KMS-11 (cell line): ENCODE data around the gene CYP2F1.

Experiments used
- H2AFZ ChIP-seq: fragments of 200-600 bp; sonication (generic); 2 replicates; pipeline ENCODE4 v1.6.1; 2016; ENCODE audit warnings: antibody characterized with exemption, mixed run types, low read depth
- H3K27ac ChIP-seq: fragments of 200-600 bp; sonication (generic); 2 replicates; pipeline ENCODE4 v1.6.1; 2016; ENCODE audit warnings: mild to moderate bottlenecking, mixed run types
- H3K27me3 ChIP-seq: fragments of 200-600 bp; sonication (generic); 2 replicates; pipeline ENCODE4 v1.6.1; 2017; ENCODE audit warnings: mild to moderate bottlenecking, low read depth, mixed run types, moderate library complexity; ENCODE audit not compliant: insufficient read depth
- H3K36me3 ChIP-seq: fragments of 200-600 bp; sonication (generic); 2 replicates; pipeline ENCODE4 v1.6.1; 2017; ENCODE audit warnings: mild to moderate bottlenecking, mixed run types; ENCODE audit not compliant: insufficient read depth
- H3K4me1 ChIP-seq: fragments of 200-600 bp; sonication (generic); 2 replicates; pipeline ENCODE4 v1.6.1; 2016; ENCODE audit warnings: mild to moderate bottlenecking, low read depth, mixed run types; ENCODE audit not compliant: poor library complexity, severe bottlenecking
- H3K4me2 ChIP-seq: fragments of 200-600 bp; sonication (generic); 2 replicates; pipeline ENCODE4 v1.7.0; 2016; ENCODE audit warnings: mild to moderate bottlenecking, mixed run types
- H3K4me3 ChIP-seq: fragments of 200-600 bp; sonication (generic); IDR thresholded peaks from 2 replicates; pipeline ENCODE4 v1.6.1; 2017; ENCODE audit warnings: low read depth, low read length, mixed read lengths; ENCODE audit not compliant: insufficient read depth
- H3K79me2 ChIP-seq: fragments of 200-600 bp; sonication (generic); 2 replicates; pipeline ENCODE4 v1.6.1; 2016; ENCODE audit warnings: low read depth, mixed run types; ENCODE audit not compliant: insufficient read depth
- H3K9ac ChIP-seq: fragments of 200-600 bp; sonication (generic); 2 replicates; pipeline ENCODE4 v1.6.1; 2016; ENCODE audit warnings: mild to moderate bottlenecking, mixed run types
- H4K20me1 ChIP-seq: fragments of 200-600 bp; sonication (generic); 2 replicates; pipeline ENCODE4 v1.6.1; 2016; ENCODE audit warnings: mild to moderate bottlenecking, mixed run types; ENCODE audit not compliant: insufficient read depth
- TF ChIP-seq, protein P1 (sequence below): fragments of 200-600 bp; sonication (generic); conservative IDR thresholded peaks from 2 replicates; pipeline ENCODE4 v1.6.1; 2017; ENCODE audit warnings: low read depth, mild to moderate bottlenecking, antibody characterized with exemption, low read length, moderate library complexity, mixed read lengths

Gene CYP2F1

DNA sequence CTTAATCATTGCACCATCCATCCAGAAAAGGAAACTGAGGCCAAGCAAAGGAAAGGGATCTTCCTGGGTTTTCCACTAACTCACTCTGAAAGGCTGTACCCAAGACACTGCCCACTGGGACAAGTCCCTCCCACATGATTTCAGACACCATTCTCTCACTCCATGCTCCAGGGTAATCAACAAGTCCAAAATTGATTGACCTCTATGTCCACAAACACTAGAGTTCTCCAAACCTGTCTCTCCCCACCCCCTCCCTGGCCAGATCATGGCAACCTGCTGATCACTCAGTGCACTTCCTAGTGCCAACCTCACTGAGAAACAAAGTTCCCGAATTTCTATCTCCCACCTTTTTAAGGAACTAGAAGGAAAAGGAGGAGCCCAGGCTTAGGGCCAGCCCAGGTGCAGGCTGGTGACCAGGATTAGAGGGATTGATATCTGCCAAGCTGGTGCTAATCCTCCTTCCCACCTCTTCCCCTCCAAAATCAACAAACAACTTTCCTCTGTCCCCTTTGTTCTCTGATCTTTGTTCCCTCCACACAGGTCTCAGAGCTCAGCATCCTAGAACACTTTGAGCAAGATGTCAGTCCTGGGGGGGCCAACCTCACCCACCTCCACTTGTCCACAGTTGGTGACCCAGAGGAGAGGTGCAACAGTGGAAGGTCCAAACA lies 28.4 kb upstream of the CYP2F1 start:
- Histone ChIP-seq H3K79me2 (no peaks in the 10 kb centered on the region), H4K20me1 (no peaks in the 10 kb centered on the region), H3K9ac (no peak overlapping the region), H2AFZ (no peak overlapping the region), H3K4me3 (no peak overlapping the region), H3K4me2 (no peak overlapping the region), H3K4me1 (no peaks in the 10 kb centered on the region), H3K36me3 (no peaks in the 10 kb centered on the region), H3K27me3 (no peaks in the 10 kb centered on the region), H3K27ac (no peak overlapping the region)
- TF ChIP-seq, protein P1, sequence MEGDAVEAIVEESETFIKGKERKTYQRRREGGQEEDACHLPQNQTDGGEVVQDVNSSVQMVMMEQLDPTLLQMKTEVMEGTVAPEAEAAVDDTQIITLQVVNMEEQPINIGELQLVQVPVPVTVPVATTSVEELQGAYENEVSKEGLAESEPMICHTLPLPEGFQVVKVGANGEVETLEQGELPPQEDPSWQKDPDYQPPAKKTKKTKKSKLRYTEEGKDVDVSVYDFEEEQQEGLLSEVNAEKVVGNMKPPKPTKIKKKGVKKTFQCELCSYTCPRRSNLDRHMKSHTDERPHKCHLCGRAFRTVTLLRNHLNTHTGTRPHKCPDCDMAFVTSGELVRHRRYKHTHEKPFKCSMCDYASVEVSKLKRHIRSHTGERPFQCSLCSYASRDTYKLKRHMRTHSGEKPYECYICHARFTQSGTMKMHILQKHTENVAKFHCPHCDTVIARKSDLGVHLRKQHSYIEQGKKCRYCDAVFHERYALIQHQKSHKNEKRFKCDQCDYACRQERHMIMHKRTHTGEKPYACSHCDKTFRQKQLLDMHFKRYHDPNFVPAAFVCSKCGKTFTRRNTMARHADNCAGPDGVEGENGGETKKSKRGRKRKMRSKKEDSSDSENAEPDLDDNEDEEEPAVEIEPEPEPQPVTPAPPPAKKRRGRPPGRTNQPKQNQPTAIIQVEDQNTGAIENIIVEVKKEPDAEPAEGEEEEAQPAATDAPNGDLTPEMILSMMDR = no peak

DNA sequence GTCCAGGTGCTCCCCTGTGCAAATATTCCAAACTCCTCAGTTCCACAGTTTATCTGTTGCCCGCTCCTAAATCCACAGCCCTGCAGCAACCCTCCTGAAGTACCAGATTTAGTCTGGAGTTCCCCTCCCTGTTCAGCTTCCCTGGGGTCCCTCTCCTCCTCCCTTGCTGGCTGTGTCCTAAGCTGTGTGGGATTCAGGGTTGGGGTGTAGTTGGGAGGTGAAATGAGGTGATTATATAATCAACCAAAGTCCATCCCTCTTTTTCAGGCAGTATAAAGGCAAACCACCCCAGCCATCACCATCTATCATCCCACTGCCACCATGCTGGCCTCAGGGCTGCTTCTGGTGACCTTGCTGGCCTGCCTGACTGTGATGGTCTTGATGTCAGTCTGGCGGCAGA lies 26.1 kb upstream of the CYP2F1 start, which contains the start of gene CYP2A13:
CYP2A13 (plus strand) TSS at position 301 of the 400 bp plus-strand sequence; CDS start at position 322, 21 bp downstream.
- Histone ChIP-seq H3K27me3 (no peaks in the 10 kb centered on the region), H3K36me3 (no peaks in the 10 kb centered on the region), H3K4me2 (no peak within 1 kb of the TSS), H4K20me1 (no peaks in the 10 kb centered on the region), H3K9ac (no peak within 1 kb of the TSS), H3K4me3 (no peak within 1 kb of the TSS), H3K4me1 (no peaks in the 10 kb centered on the region), H2AFZ (no peak within 1 kb of the TSS), H3K79me2 (no peaks in the 10 kb centered on the region), H3K27ac (no peak within 1 kb of the TSS)
- TF ChIP-seq, protein P1 = no peak

DNA sequence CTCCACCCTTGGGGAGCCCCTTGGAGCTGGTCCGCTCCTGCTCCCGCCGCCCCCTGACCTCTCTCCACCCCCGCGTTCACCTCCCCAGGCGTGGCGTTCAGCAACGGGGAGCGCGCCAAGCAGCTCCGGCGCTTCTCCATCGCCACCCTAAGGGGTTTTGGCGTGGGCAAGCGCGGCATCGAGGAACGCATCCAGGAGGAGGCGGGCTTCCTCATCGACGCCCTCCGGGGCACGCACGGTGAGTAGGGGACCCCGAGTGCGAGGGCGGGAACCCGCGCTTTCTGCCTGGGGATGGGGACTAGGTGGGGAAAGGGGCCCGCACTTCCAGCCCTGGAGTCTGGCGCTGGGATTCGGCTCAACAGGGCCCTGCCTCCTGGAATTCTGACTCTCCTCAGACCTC lies 24.3 kb upstream of the CYP2F1 start:
- H3K4me1 ChIP-seq = no peaks in the 10 kb centered on the region
- H3K27me3 ChIP-seq = no peaks in the 10 kb centered on the region
- no peak overlapping the region for H2AFZ ChIP-seq
- H3K4me2 ChIP-seq = no peak overlapping the region
- TF ChIP-seq, protein P1 = no peak
- no peak overlapping the region for H3K4me3 ChIP-seq
- H3K27ac ChIP-seq = no peak overlapping the region
- no peaks in the 10 kb centered on the region for H3K79me2 ChIP-seq
- no peaks in the 10 kb centered on the region for H3K36me3 ChIP-seq
- no peak overlapping the region for H3K9ac ChIP-seq
- no peaks in the 10 kb centered on the region for H4K20me1 ChIP-seq

DNA sequence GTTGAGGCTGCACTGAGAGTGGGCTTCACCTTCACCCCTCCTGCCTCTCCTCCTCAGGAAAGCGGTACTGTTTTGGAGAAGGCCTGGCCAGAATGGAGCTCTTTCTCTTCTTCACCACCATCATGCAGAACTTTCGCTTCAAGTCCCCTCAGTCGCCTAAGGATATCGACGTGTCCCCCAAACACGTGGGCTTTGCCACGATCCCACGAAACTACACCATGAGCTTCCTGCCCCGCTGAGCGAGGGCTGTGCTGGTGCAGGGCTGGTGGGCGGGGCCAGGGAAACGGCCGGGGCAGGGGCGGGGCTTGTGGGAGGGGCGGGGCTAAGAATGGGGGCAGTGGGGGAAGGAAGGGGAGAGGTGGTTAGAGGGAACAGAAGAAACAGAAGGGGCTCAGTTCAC lies 18.5 kb upstream of the CYP2F1 start:
- Histone ChIP-seq H3K4me3 (no peak overlapping the region), H3K79me2 (no peaks in the 10 kb centered on the region), H4K20me1 (no peaks in the 10 kb centered on the region), H3K27me3 (no peaks in the 10 kb centered on the region), H3K9ac (no peak overlapping the region), H3K4me1 (no peaks in the 10 kb centered on the region), H3K36me3 (no peaks in the 10 kb centered on the region), H3K4me2 (no peak overlapping the region), H2AFZ (no peak overlapping the region), H3K27ac (no peak overlapping the region)
- TF ChIP-seq, protein P1 = no peak
